GM19397 (cell line): Measurements from ENCODE around the gene CAPG.
A peak's percentile ranks its signal among the peaks of the same experiment; 100 is the strongest.
"Not testable (repeated sequence)": the region's sequence is repeated elsewhere in the genome, so short reads cannot be mapped to it uniquely, and the experiment has no call there.

Source experiments
- ATAC-seq: cut with Tn5 transposase; IDR thresholded peaks from one replicate; pipeline ENCODE4 v1.9.1; 2021; ENCODE audit warnings: mild to moderate bottlenecking, moderate library complexity; ENCODE audit not compliant: unreplicated experiment

The CAPG gene

DNA sequence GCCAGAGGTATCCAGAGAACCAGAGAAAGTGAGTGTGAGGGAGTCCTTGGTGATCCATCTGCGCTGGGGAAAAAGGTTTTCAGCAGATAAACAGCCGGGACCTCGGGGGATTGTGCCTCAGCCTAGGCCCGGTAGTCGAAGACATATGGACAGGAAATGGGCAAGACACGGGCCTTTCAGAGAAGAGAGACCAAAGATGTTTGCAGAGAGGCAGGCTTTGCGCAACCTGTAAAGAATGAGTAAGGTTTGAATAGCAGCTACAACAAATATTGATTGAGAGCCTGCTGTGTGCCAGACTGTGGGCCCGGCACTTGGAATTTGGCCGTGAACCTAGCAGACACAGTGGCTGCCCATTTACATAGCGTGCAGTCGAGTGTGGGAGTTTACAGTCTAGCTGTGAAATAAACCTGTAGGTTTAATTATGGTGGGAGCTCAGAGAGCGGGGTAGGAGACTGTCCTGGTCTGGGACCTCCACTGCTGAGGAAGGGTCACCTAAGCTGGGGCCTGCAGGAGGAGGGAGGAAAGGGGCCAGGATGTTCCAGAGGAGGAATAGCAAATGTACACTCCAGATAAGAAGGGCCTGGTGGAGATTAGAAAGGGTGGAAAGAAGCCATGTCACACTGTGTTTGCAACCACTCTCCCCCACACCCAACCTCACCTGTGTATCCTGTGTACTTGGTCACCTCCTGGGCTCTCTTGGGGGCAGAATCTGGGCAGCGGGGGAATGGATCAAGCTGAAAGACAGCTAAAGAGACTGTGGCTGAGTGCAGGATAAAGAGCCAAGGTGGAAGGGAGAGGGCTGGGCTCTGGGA, 11.3 kb upstream of the CAPG start:
- ATAC-seq = no peak

DNA sequence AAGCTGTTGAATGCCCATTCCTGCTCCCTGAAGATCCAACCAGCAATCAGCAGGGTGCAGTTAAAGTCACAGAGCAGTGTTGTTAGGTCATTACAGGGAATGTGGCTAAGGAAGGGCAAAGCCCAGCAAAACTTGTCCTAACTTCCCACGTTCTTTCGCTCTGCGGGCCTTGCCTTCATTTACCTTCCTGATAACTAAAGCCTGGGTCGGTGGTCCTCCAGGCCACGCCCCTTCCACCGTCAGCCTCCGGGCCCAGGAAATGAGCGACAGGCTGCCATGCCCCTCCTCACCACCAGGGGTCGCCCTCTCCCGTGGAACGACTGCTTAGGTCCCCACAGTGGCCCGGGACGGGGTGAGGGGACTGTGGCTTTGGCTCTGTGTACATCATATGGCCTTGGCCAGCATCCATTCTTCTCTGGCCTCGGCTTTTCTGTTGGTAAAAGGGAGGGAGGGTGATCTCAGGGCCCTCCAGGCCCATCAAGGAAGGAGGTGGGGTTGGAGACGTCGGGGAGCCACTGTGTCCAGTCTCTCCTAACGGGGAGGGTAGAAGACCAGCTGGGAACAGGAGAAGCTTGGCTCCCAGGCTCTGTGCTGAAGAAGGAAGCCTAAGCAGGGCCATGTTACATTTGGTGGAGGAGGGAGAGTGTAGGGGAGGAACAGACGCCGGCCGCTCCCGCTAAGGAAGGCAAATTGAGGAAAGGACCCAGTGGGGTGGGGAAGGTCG, 10.5 kb upstream of the CAPG start:
- peak; percentile 56 for ATAC-seq

DNA sequence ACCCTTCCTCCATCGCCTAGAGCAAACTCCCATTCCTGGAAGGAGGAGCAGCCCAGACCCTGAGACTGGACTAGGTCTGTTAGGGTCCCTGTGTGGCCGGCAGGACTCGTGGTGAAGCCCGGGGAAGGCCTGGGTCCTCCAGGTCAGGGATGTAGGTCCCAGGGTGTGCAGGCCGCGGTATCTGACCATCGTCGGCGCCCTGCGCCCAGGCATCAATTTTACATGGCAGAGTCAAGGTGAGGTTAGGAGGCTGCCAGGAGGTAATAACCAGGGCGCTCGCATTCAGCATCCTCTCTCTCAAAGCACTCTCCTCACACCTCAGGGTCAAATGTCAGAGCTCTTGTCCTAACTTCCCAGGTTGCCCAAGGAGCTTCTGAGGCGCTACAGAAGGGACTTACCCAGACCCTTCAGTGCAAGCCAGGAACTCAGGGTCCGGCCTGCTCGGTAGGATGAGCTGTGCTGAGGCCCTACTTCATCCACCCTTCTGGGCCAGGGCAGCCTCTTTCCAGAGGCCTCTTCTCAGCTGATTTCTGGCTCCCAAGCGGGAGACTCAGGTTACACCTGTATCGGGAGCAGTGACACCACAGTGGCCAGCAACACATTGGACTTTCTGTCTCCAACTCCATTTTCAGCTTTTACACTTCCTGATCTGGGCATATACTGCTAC, 9.0 kb upstream of the CAPG start:
- no peak for ATAC-seq

DNA sequence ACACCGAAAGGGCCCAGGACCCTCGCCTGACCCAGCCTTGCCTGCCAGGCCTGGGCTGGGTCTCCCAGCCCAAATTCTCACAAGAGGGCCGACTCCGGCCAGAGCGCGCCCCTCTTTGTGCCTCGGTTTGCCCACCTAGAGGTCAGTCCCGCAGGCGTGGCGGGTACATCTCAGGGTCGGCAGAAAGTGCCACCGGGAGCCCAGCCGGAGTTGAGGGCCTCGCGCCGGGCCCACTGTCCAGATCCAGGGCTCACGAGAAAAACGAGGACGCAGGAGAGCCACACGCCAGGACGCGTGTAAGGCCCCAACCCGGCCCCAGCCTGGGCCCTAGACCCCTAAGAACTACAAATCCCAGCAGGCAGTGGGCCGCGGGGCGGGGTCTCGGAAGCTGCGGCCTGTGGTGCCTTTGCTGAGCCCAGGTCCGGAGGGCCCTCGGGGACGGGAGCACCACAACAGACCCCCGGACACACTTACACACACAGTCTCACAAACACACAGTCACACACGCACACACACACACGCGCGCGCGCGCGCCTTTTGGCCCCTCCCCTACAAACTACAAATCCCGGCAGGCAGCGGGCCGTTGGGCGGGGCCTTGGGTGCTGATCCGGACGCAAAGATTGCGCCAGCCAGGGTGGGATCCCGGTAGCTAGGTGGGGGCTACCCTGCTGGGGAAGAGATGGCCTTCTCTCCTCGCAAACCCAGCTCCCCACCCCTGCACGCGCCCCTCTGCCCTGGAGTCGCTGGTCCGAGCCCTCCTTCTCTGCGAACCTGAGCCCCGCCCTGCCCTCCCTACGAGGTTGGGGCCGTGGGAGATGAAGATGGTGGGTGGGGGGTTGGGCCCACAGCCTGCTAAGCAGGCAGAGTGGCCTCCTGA, 8.2 kb upstream of the CAPG start, which contains the start of gene SH2D6:
SH2D6 (plus strand) TSS at position 583 of the 877 bp plus-strand sequence. CDS start 10,752 bp downstream, outside the sequence.
- peak; percentile 83 for ATAC-seq

DNA sequence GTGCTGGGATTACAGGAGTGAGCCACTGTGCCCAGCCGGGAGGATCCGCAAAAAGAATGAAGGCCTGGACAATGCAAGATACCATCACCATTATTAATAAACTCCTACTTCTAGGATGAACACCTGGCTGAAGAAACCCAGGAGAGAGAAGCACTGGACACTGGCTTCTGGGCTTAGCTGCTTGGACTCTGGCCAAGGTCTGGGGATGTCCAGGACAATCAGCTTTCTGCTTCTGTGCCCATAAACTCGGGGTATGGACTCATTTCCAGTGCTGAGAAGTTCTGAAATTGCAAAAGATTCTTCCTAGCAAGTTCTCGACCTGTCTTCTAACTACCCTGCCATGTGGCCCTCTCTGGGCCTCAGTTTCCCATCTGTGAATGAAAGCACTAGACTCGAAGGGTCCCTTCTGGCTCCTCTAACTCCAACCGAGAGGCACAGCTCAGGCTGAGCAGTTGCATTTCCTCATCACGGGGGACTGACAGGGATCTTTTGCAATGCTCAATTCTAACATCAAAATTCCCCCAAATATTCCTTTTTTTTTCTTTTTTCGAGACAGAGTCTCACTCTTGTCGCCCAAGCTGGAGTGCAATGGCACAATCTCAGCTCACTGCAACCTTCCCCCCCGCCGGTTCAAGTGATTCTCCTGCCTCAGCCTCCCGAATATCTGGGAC, 5.9 kb upstream of the CAPG start:
- no peak for ATAC-seq

DNA sequence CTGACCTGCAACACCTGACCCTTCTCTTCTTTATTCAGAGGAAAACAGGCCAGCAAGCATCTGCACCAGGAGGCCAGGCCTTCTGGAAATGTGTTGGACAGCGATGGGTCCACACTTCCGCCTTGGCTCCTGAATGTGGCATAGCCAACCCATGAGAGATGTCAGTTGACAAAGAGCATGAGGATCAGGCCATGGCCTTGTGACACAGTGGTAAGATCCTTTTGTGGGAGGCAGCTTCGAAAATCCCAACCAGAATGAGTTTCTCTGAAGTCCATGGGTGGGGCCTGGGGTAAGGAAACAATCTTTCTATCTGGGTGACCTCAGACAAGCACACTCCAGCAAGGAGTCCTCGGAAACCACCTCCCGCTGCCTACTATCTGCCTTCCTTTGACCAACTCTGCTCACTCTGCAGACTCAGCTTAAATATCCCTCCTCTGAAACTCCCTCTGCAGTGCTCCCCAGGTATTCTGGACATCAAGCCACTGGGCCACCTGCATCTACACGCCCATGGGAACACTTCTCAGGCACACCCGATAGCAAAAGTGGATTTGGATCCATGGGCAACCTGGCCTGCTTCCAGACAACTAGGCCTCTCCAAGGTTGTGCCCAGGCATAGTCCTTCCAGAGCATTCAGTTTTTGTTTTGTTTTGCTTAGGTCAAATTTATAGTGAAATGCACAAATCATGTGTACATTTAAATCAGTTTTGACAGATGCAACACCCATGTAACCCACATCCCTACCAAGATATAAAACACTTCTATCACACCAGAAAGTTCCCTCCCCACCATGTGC, 4.8 kb upstream of the CAPG start:
- ATAC-seq = no peak

DNA sequence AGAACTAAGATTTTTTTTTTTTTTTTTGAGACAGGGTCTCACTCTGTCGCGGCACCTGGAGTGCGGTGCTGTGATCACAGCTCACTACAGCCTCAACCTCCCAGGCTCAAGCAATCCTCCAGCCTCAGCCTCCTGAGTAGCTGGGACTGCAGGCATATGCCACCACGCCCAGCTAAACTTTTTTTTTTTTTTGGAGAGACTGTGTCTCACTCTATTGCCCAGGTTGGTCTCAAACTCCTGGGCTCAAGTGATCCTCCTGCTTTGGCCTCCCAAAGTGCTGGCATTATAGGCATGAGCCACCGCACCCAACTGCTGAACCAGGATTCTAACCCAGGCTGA, 4.2 kb upstream of the CAPG start:
- ATAC-seq = not testable (repeated sequence)

DNA sequence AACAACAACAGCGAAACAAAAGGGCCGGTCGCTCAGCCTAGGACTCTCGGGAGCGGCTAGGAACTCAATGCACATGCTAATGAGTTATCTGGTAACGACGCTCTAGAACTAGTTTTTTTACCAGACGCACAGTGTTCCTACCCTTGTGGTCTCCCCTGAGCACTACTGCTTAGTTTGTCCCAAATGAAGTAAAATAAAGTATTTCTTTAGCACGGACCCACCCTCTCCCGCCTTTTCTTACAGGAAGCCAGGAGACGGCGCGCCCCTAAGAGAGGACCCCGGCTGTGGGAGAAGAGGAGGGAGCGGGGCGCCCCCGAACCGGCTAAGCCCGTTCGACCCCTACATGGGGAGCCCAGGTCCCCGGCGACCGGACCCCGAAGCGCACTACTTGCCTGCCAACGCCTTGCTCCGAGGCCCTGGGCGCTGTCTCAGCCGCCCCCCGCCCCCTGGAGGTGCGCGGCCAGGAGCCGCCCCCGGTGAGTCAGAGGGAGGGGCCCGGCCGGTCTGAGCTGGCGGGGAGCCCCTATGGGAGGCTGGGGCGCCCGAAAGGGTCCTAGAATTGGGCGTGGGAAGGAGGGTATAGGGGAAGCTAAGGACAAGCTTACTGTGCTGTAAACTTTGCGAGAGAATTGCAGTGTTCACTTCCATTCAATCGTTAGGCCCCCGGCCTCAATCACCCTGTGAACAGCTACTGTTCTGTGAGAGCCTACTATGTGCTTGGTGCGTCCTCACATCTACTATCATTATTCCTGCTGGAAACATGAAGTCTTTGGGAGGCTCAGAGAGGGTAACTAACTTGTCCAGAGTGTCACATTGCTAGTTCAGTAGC, 3.6 kb upstream of the CAPG start:
- ATAC-seq = no peak

DNA sequence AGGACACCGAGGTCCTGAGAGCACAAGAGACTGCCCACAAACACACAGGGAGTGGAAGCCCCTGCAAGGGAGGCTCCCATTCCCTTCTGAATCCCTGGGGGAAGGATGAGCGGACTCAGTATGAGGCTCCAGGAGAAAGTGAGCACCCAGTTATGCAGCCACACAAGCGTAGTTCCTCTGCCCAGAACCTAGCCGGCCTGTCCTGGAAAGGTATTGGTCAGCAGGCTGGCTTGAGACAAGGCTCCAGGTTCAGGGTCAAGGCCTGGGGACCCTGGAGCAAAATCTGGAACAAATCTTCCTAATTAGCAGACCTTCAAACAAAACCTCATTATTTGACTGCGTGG, 1.2 kb upstream of the CAPG start:
- ATAC-seq = no peak

DNA sequence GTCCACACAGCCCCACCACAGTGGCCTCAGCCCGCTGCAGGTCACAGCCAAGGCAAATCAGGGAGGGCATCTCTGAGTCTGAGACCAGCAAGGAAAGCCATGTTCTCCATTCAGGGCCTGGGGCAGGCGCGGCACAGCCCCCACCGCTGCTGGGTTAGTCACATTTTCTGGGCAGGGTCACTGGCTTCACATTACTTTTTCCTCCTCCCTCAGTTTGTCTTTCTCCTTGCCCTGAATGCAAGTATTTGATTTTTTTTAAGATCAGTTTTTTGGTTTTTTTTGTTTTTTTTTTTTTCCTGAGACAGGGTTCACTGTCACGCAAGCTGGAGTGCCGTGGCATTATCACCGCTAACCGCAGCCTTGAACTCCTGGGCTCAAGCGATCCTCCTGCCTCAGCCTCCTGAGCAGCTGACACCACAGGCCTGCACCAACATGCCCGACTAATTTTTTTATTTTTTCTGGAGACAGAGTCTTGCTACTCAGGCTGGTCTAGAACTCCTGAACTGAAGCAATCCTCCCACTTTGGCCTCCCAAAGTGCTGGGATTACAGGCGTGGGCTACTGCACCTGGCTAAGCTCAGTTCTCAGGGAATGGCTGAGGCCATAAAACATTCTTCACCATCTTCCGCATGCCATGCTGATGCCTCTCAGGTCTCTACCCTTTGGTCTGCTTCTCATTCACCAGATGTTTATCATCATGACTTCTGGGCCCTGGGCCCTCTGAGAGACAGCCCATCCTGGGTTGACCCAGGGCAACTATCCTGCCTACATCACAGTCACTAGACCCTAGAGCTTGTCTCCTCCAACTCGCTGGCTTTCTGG, 628 bp upstream of the CAPG start:
- no peak for ATAC-seq

DNA sequence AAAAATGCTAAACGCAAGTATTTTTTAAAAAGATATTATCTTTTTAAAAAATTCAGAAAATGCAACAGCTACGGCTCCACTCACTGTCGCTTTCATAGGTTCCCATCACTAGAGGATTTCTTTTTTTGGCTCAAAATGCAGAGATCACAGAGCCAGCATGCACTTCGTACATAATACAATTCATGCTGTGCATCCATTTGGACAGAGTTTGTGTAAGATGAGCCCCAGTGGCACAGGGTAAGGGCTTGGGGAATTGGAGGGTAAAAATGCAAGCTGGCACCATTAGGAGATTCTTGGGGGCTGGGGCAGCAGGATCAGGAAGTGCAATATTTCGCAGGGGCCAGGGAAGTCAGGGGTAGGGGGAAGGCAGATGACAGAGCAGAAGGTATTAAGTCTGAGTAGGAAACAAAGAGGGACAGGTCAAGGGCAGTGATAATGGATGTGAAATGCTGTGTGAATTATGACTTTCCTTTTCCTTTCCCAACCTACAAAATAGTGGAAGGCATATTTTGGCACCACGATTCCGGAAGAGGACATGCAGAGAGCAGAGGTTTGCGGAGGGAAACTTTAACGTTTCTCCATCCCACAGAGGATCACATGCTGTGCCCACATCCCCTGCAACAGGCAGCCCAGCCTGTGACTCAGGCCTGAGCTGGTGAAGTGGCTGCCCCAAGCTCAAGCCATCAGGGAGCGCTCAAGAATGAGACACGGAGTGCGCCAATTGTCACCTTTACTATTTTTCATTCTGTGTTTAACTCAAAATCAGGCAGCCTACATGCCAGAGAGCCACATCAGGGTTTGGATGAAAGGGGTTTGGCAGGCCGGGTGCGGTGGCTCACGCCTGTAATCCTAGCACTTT, 4.7 kb downstream of the CAPG start:
- ATAC-seq = peak; percentile 39

DNA sequence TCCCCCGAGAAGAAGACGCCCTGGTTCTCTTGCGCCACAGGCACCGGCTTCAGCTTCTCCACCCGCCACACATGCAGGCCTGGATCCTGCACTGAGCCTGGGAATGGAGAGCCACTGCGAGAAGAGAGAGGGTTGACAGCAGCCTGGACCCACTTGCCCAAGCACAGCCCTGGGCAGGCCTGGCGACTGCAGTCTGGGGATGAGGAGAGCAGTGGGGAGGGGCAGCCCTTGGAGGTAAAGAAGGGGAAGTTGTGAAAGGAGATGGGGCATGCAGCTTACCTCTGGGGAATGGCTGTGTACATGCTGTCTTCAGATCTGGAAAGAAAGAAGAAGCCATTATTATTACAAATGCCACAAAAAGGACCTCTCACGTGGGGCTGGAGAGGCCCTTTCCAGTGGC, 8.3 kb downstream of the CAPG start:
- no peak for ATAC-seq

DNA sequence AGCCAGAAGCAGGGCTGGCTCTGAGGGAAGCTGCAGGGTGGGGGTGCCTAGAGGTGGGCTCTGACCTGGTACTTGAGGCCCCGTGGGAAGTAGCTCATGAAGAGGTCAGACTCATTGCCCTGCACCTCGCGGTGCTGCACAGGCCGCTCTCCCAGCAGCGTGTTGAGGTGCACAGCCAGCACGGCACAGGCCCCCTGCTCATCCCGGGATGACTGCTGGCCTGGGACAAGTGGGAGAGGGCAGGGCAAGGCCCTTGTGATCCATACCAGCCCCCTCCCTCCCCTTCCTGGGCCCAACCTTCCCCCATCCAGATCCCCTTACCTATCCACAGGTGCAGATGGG, 8.7 kb downstream of the CAPG start:
- no peak for ATAC-seq

DNA sequence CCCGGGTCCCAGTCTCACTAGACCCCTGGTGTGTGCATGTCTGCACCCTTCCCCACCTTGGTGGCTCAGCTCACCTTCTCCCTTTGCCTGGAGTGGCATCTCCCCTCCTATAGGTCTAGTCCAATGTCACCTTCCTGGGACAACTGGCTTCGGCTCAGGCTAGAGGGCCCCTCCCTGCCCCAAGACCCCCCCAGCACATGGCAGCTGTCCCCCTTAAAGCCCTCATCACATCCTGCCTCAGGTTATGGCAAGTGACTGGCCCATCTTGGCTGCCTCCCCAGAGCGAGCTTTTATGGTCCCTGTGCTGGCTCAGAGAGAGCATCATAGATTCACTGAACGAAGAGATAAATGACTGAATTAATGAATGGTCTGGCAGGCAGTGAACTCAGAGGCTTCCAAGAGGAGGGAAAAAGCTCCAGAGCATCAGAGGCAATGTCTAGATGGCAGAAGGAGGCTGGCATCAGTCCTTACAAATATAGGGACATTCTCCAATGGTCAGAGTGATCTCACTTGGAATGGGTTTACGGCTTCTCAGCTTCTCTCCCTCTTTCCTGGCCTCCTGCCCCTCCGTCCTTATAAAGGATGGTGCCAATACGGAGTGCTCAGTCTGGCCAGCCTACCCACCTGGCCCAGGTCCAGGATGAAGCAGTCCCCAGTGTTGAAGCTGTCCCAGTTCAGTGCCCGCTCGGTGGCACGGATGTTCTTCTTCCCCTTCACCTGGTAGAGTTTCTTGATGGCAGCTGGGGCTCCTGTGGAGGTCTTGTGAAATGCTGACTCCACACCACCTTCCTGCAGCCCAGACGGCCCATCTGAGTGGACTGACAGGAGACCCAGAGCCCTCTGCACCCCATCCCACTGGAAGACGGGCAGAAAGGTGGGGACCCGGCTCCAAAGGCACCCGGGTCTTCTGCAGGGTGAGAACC, 9.4 kb downstream of the CAPG start:
- no peak for ATAC-seq

DNA sequence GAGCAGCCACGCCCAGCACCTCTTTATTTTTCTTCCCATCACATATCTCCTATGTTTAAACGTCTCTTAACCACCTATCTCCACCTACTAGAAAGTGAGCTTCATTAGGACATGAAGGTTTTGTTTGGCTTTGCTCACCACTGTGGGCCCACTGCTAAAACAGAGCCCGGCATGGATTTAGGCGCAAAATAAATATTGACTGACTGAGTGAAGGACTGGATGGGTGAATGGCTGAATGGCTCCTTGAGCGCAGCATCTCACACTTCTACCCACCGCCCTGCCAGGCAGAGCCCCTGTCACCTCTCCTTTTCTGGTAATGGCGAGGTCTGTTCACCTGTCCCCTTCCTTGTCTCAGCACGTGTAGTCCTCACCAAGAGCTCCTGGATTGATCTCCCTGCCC, 10.1 kb downstream of the CAPG start:
- no peak for ATAC-seq

DNA sequence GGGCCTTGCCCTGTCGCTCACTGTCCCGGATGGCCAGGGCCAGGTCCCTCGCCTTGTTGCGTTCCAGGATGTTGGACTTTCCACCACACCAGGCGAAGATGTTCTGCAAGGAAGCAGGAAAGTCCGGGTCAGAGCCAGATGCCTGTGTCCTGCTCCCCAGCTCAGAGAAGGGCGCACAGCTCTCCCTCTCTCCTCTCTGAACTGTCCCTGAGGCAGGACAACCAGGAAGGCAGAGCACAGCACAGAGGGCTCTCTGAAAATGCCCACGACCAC, 11.0 kb downstream of the CAPG start:
- no peak for ATAC-seq
